ENCODE results near the gene HS6ST2. TPM values are rescaled to one million over a fixed set of nuclear protein-coding genes. Genes with fewer than 3 reads are reported as not detected.

The HS6ST2 gene
- total RNA-seq, 2 experiments from 2014 or later: not detected

- no peaks in the 10 kb centered on the region for H3K9me2 ChIP-seq (ENCODE audit: insufficient read depth, low read length)
- intact Hi-C loops (cut with micrococcal nuclease; ENCODE audit: unreplicated experiment): no loop called here
- BruUV-seq (replicated peaks): no TSS peak
- no peak for TF ChIP-seq EZH2phosphoT487 (IDR thresholded peaks at IDR 0.05; ENCODE audit: borderline replicate concordance, low read depth, low read length)
- TF ChIP-seq CTCF (conservative IDR thresholded peaks at IDR 0.05; ENCODE audit: low read length): no peak
- H2AFZ ChIP-seq (ENCODE audit: low read length): no peak overlapping the region
- CTCF ChIA-PET (ENCODE audit: unreplicated experiment): no interaction called here
- H3K79me2 ChIP-seq (ENCODE audit: insufficient read depth, low read depth, low read length): no peaks in the 10 kb centered on the region
- H3K4me1 ChIP-seq (ENCODE audit: insufficient read depth, low read length, poor library complexity, severe bottlenecking): no peaks in the 10 kb centered on the region
- DNase-seq (ENCODE audit: low spot score): no peak
- H4K20me1 ChIP-seq (ENCODE audit: insufficient read depth, low read length): no peaks in the 10 kb centered on the region
- no peaks in the 10 kb centered on the region for H3K9me3 ChIP-seq (ENCODE audit: low read length)
- H3K4me3 ChIP-seq (ENCODE audit: low read depth, low read length, poor library complexity, severe bottlenecking): no peak overlapping the region
- H3K36me3 ChIP-seq (ENCODE audit: insufficient read depth, low read length): no peaks in the 10 kb centered on the region
- POLR2A ChIA-PET: no interaction called here
- no peak overlapping the region for H3K4me2 ChIP-seq (ENCODE audit: low read length)
- no peak overlapping the region for H3K27ac ChIP-seq (ENCODE audit: low read depth, low read length, poor library complexity, severe bottlenecking)
Observed at GRCh38 chrX:132639446-132639845, 319.0 kb downstream of the HS6ST2 start.

GRCh38 chrX:132638313-132638712, 320.1 kb downstream of the HS6ST2 start:
- POLR2A ChIA-PET: no interaction called here
- no peaks in the 10 kb centered on the region for H3K9me3 ChIP-seq (ENCODE audit: low read length)
- no peaks in the 10 kb centered on the region for H4K20me1 ChIP-seq (ENCODE audit: insufficient read depth, low read length)
- BruUV-seq (replicated peaks): no TSS peak
- H3K4me1 ChIP-seq (ENCODE audit: insufficient read depth, low read length, poor library complexity, severe bottlenecking): no peaks in the 10 kb centered on the region
- CTCF ChIA-PET (ENCODE audit: unreplicated experiment): no interaction called here
- H3K27ac ChIP-seq (ENCODE audit: low read depth, low read length, poor library complexity, severe bottlenecking): no peak overlapping the region
- no peak overlapping the region for H3K4me2 ChIP-seq (ENCODE audit: low read length)
- no peaks in the 10 kb centered on the region for H3K9me2 ChIP-seq (ENCODE audit: insufficient read depth, low read length)
- no peak for DNase-seq (ENCODE audit: low spot score)
- H2AFZ ChIP-seq (ENCODE audit: low read length): no peak overlapping the region
- TF ChIP-seq CTCF (conservative IDR thresholded peaks at IDR 0.05; ENCODE audit: low read length) (no peak), EZH2phosphoT487 (IDR thresholded peaks at IDR 0.05; ENCODE audit: borderline replicate concordance, low read depth, low read length) (no peak)
- intact Hi-C loops (cut with micrococcal nuclease; ENCODE audit: unreplicated experiment): no loop called here
- no peaks in the 10 kb centered on the region for H3K79me2 ChIP-seq (ENCODE audit: insufficient read depth, low read depth, low read length)
- no peak overlapping the region for H3K4me3 ChIP-seq (ENCODE audit: low read depth, low read length, poor library complexity, severe bottlenecking)
- H3K36me3 ChIP-seq (ENCODE audit: insufficient read depth, low read length): no peaks in the 10 kb centered on the region

GRCh38 chrX:132636080-132636479, 322.3 kb downstream of the HS6ST2 start:
- TF ChIP-seq CTCF (conservative IDR thresholded peaks at IDR 0.05; ENCODE audit: low read length) (peak; percentile 48; the same call in 1 of the 2 replicates), EZH2phosphoT487 (IDR thresholded peaks at IDR 0.05; ENCODE audit: borderline replicate concordance, low read depth, low read length) (no peak)
- H3K9me3 ChIP-seq (ENCODE audit: low read length): no peaks in the 10 kb centered on the region
- ChIA-PET POLR2A (no interaction called here), CTCF (ENCODE audit: unreplicated experiment) (no interaction called here)
- no peaks in the 10 kb centered on the region for H3K36me3 ChIP-seq (ENCODE audit: insufficient read depth, low read length)
- no peak overlapping the region for H3K4me3 ChIP-seq (ENCODE audit: low read depth, low read length, poor library complexity, severe bottlenecking)
- intact Hi-C loops (cut with micrococcal nuclease; ENCODE audit: unreplicated experiment): no loop called here
- H3K9me2 ChIP-seq (ENCODE audit: insufficient read depth, low read length): no peaks in the 10 kb centered on the region
- no peaks in the 10 kb centered on the region for H3K4me1 ChIP-seq (ENCODE audit: insufficient read depth, low read length, poor library complexity, severe bottlenecking)
- H3K79me2 ChIP-seq (ENCODE audit: insufficient read depth, low read depth, low read length): no peaks in the 10 kb centered on the region
- no peak overlapping the region for H2AFZ ChIP-seq (ENCODE audit: low read length)
- DNase-seq (ENCODE audit: low spot score): no peak
- no TSS peak for BruUV-seq (replicated peaks)
- H4K20me1 ChIP-seq (ENCODE audit: insufficient read depth, low read length): no peaks in the 10 kb centered on the region
- no peak overlapping the region for H3K27ac ChIP-seq (ENCODE audit: low read depth, low read length, poor library complexity, severe bottlenecking)
- no peak overlapping the region for H3K4me2 ChIP-seq (ENCODE audit: low read length)
